HEK293 (cell line): ENCODE results near the gene IP6K3.

Experiments
- CTCF ChIA-PET: fragments of 350-600 bp; formaldehyde crosslinking; extraction: SDS; loops from one replicate; lab custom pipeline; 2021; ENCODE audit warnings: antibody characterized with exemption; lab: Yijun Ruan, JAX
- POLR2A ChIA-PET: fragments of 300-600 bp; formaldehyde crosslinking; extraction: SDS; loops from one replicate; lab custom pipeline; 2020; ENCODE audit warnings: antibody characterized with exemption, inconsistent platforms; lab: Yijun Ruan, JAX
- H3K27ac ChIP-seq: fragments of 200-500 bp; sonication (Bioruptor generic); 2 replicates; pipeline ENCODE4 v1.5.1; 2014; ENCODE audit warnings: low read depth, low read length, control low read depth, inconsistent platforms; ENCODE audit errors: extremely low read depth
- H3K36me3 ChIP-seq, 2 experiments: fragments of 200-500 bp in 1 of 2; sonication (Bioruptor generic) in 1 of 2; 1 replicate in 1 of 2; 2 replicates in 1 of 2; pipeline ENCODE4 v1.5.1; 2014 to 2017; ENCODE audit warnings: inconsistent platforms in 2 of 2, low read length in 2 of 2; ENCODE audit not compliant: control insufficient read depth in 2 of 2, insufficient read depth in 1 of 2
- H3K4me1 ChIP-seq: fragments of 200-500 bp; sonication (Bioruptor generic); 2 replicates; pipeline ENCODE4 v1.5.1; 2014; ENCODE audit warnings: mild to moderate bottlenecking, low read length, inconsistent platforms; ENCODE audit not compliant: control insufficient read depth, insufficient read depth
- H3K4me3 ChIP-seq: 2 replicates; pipeline ENCODE4 v1.5.1; 2011; ENCODE audit warnings: low read depth, mild to moderate bottlenecking, control low read depth, low read length, moderate library complexity
- H3K9me3 ChIP-seq: fragments of 200-500 bp; sonication (Bioruptor generic); 2 replicates; pipeline ENCODE4 v1.5.1; 2014; ENCODE audit warnings: low read depth, low read length, inconsistent platforms; ENCODE audit not compliant: control insufficient read depth, insufficient read depth
- BCL11A ChIP-seq: fragments of 450-650 bp; formaldehyde crosslinking; IDR thresholded peaks from 2 replicates; pipeline ENCODE4 v1.5.1; 2016; ENCODE audit warnings: low read depth, missing biosample characterization, missing genetic modification characterization
- HOXA7 ChIP-seq: sonication (generic); formaldehyde crosslinking; IDR thresholded peaks from 2 replicates; pipeline ENCODE4 v1.8.1; 2022; ENCODE audit warnings: missing genetic modification reagents, borderline replicate concordance
- MZF1 ChIP-seq: fragments of 450-650 bp; formaldehyde crosslinking; IDR thresholded peaks from 2 replicates; pipeline ENCODE4 v1.5.1; 2017; ENCODE audit warnings: missing biosample characterization, missing genetic modification characterization, borderline replicate concordance
- SETDB1 ChIP-seq: IDR thresholded peaks from one replicate; pipeline ENCODE4 v1.6.1; 2017; ENCODE audit warnings: mild to moderate bottlenecking, low read length, moderate library complexity, mixed read lengths; ENCODE audit not compliant: insufficient read length
- ZBTB21 ChIP-seq: fragments of 450-650 bp; formaldehyde crosslinking; IDR thresholded peaks from 2 replicates; pipeline ENCODE4 v1.5.1; 2017; ENCODE audit warnings: missing biosample characterization, missing genetic modification characterization
- ZBTB48 ChIP-seq: fragments of 450-650 bp; formaldehyde crosslinking; IDR thresholded peaks from 2 replicates; pipeline ENCODE4 v1.5.1; 2016; ENCODE audit warnings: missing biosample characterization, missing genetic modification characterization
- ZBTB7A ChIP-seq: fragments of 450-650 bp; formaldehyde crosslinking; IDR thresholded peaks from 2 replicates; pipeline ENCODE4 v1.5.1; 2016; ENCODE audit warnings: low read depth, missing biosample characterization, missing genetic modification characterization
- ZFP3 ChIP-seq: fragments of 450-650 bp; formaldehyde crosslinking; IDR thresholded peaks from 2 replicates; pipeline ENCODE4 v1.5.1; 2016; ENCODE audit warnings: low read depth, missing biosample characterization, missing genetic modification characterization
- ZNF121 ChIP-seq: fragments of 450-650 bp; formaldehyde crosslinking; IDR thresholded peaks from 2 replicates; pipeline ENCODE4 v1.5.1; 2016; ENCODE audit warnings: missing biosample characterization, missing genetic modification characterization
- ZNF184 ChIP-seq: fragments of 450-650 bp; IDR thresholded peaks from 2 replicates; pipeline ENCODE4 v1.5.1; 2018; ENCODE audit warnings: missing biosample characterization, mild to moderate bottlenecking, missing genetic modification characterization
- ZNF311 ChIP-seq: fragments of 450-650 bp; formaldehyde crosslinking; IDR thresholded peaks from 2 replicates; pipeline ENCODE4 v1.5.1; 2017; ENCODE audit warnings: missing biosample characterization, missing genetic modification characterization, borderline replicate concordance
- ZNF341 ChIP-seq: fragments of 450-650 bp; formaldehyde crosslinking; IDR thresholded peaks from 2 replicates; pipeline ENCODE4; 2016; ENCODE audit warnings: low read depth, missing biosample characterization, missing genetic modification characterization
- ZNF366 ChIP-seq: fragments of 450-650 bp; formaldehyde crosslinking; conservative IDR thresholded peaks from 2 replicates; pipeline ENCODE4 v1.5.1; 2016; ENCODE audit warnings: missing biosample characterization, missing genetic modification characterization
- ZNF394 ChIP-seq: fragments of 450-650 bp; formaldehyde crosslinking; IDR thresholded peaks from 2 replicates; pipeline ENCODE4 v1.5.1; 2016; ENCODE audit warnings: missing biosample characterization, missing genetic modification characterization, mild to moderate bottlenecking, moderate library complexity, borderline replicate concordance
- ZNF596 ChIP-seq: fragments of 450-650 bp; IDR thresholded peaks from 2 replicates; pipeline ENCODE4 v1.5.0; 2018; ENCODE audit warnings: missing biosample characterization, mild to moderate bottlenecking, missing genetic modification characterization, moderate library complexity
- ZNF664 ChIP-seq: fragments of 450-650 bp; formaldehyde crosslinking; IDR thresholded peaks from 2 replicates; pipeline ENCODE4 v1.5.1; 2016; ENCODE audit warnings: missing biosample characterization, missing genetic modification characterization
- TF ChIP-seq, protein P1 (sequence below): sonication (generic); formaldehyde crosslinking; IDR thresholded peaks from 2 replicates; pipeline ENCODE4 v1.8.1; 2022; ENCODE audit warnings: mild to moderate bottlenecking, moderate library complexity, missing genetic modification reagents
- TF ChIP-seq, protein P2 (sequence below): fragments of 450-650 bp; formaldehyde crosslinking; IDR thresholded peaks from 2 replicates; pipeline ENCODE4 v1.5.1; 2016; ENCODE audit warnings: missing biosample characterization, missing genetic modification characterization
- TF ChIP-seq, protein P3 (sequence below): fragments of 450-650 bp; IDR thresholded peaks from 2 replicates; pipeline ENCODE4 v1.5.1; 2018; ENCODE audit warnings: missing biosample characterization, missing genetic modification characterization
- TF ChIP-seq, protein P4 (sequence below): fragments of 450-650 bp; formaldehyde crosslinking; IDR thresholded peaks from 2 replicates; pipeline ENCODE4 v1.5.1; 2016; ENCODE audit warnings: missing biosample characterization, missing genetic modification characterization
- TF ChIP-seq, protein P5 (sequence below): fragments of 450-650 bp; formaldehyde crosslinking; IDR thresholded peaks from 2 replicates; pipeline ENCODE4 v1.5.1; 2016; ENCODE audit warnings: missing biosample characterization, missing genetic modification characterization
- TF ChIP-seq, protein P6 (sequence below): fragments of 450-650 bp; formaldehyde crosslinking; IDR thresholded peaks from 2 replicates; pipeline ENCODE4 v1.5.1; 2017; ENCODE audit warnings: missing biosample characterization, missing genetic modification characterization
- TF ChIP-seq, protein P7 (sequence below): fragments of 450-650 bp; formaldehyde crosslinking; IDR thresholded peaks from 2 replicates; pipeline ENCODE4 v1.5.1; 2017; ENCODE audit warnings: missing biosample characterization, missing genetic modification characterization
- TF ChIP-seq, protein P8 (sequence below): fragments of 450-650 bp; formaldehyde crosslinking; IDR thresholded peaks from 2 replicates; pipeline ENCODE4 v1.5.1; 2016; ENCODE audit warnings: missing biosample characterization, missing genetic modification characterization

The IP6K3 gene

DNA sequence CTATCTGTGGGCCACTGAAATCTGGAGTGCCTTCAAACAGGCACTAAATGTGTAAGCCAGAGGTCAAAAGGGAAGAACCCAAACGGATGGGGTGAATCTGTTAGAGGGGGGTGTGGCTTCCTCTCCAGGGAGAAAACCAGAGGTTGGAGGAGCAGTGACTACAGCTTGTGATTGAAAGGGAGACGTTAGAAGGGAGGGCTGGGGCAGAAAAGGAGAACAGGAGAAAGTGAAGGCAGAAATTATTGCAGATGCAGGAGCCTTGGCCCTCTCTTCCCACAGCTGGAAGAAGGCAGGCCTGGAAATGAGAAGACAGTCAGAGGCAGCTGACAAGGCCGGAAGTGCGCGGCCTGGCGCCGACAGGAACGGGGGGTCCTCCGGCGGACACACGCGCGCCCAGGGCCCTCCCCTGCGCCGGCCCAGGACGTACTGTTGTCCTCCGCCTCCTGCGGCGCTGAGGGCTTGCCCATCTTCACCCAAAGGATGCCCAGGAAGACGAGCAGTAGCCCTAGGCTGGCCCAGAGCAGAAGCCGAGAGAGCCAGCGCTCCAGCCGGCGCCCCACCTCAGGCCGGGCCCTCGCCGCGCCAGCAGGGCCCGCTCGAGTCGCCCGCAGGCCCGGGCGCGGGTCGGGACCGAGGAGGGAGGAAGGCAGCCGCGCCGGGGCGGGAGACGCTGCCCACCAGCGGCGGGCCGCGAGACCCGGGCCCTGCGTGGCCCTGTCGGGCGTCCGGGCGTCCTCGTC, 41.4 kb upstream of the IP6K3 start:
- peak overlapping the region; percentile 67 for H3K4me3 ChIP-seq
- peaks cover 0 to 33% of the 10 kb centered on the region in 2 experiments; a peak in 1 of 3 replicates for H3K36me3 ChIP-seq
- H3K9me3 ChIP-seq = no peaks in the 10 kb centered on the region
- peaks cover 9% of the 10 kb centered on the region for H3K4me1 ChIP-seq
- CTCF ChIA-PET = interaction anchor here (0.6 to 3.3 kb wide), 9 partner anchors 9 to 239 kb away, joined by 3 to 24 read pairs (median 5); no protein-coding TSS in a partner anchor
- POLR2A ChIA-PET = interaction anchor here (0.6 to 1.9 kb wide), 11 partner anchors 11 to 357 kb away, joined by 3 to 11 read pairs (median 4); partner anchors contain the start of gene UQCC2
- peak overlapping the region; percentile 93 for H3K27ac ChIP-seq
- TF ChIP-seq ZBTB48 (tag by site-specific recombination) (no peak), SETDB1 (no peak), ZBTB21 (tag by site-specific recombination) (no peak), HOXA7 (CRISPR knock-in tag) (no peak), ZBTB7A (tag by site-specific recombination) (peak; percentile 43; the same call in 1 of the 2 replicates), ZFP3 (tag by site-specific recombination) (no peak), ZNF121 (tag by site-specific recombination) (no peak), ZNF664 (tag by site-specific recombination) (no peak), ZNF184 (tag by site-specific recombination) (no peak), ZNF341 (tag by site-specific recombination) (0 out of 2 replicates have a peak, but pooled peaks have one; percentile 5), ZNF596 (tag by site-specific recombination) (no peak), ZNF366 (tag by site-specific recombination) (peak; percentile 72), ZNF394 (tag by site-specific recombination) (no peak), ZNF311 (tag by site-specific recombination) (no peak), BCL11A (tag by site-specific recombination) (no peak), MZF1 (tag by site-specific recombination) (no peak)
- TF ChIP-seq, protein P1, sequence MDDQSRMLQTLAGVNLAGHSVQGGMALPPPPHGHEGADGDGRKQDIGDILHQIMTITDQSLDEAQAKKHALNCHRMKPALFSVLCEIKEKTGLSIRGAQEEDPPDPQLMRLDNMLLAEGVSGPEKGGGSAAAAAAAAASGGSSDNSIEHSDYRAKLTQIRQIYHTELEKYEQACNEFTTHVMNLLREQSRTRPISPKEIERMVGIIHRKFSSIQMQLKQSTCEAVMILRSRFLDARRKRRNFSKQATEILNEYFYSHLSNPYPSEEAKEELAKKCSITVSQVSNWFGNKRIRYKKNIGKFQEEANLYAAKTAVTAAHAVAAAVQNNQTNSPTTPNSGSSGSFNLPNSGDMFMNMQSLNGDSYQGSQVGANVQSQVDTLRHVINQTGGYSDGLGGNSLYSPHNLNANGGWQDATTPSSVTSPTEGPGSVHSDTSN (CRISPR knock-in tag) = peak; percentile 84
- TF ChIP-seq, protein P2, sequence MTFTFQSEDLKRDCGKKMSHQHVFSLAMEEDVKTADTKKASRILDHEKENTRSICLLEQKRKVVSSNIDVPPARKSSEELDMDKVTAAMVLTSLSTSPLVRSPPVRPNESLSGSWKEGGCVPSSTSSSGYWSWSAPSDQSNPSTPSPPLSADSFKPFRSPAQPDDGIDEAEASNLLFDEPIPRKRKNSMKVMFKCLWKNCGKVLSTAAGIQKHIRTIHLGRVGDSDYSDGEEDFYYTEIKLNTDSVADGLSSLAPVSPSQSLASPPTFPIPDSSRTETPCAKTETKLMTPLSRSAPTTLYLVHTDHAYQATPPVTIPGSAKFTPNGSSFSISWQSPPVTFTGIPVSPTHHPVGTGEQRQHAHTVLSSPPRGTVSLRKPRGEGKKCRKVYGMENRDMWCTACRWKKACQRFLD (tag by site-specific recombination) = no peak
- TF ChIP-seq, protein P3, sequence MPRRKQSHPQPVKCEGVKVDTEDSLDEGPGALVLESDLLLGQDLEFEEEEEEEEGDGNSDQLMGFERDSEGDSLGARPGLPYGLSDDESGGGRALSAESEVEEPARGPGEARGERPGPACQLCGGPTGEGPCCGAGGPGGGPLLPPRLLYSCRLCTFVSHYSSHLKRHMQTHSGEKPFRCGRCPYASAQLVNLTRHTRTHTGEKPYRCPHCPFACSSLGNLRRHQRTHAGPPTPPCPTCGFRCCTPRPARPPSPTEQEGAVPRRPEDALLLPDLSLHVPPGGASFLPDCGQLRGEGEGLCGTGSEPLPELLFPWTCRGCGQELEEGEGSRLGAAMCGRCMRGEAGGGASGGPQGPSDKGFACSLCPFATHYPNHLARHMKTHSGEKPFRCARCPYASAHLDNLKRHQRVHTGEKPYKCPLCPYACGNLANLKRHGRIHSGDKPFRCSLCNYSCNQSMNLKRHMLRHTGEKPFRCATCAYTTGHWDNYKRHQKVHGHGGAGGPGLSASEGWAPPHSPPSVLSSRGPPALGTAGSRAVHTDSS (tag by site-specific recombination) = no peak
- TF ChIP-seq, protein P4, sequence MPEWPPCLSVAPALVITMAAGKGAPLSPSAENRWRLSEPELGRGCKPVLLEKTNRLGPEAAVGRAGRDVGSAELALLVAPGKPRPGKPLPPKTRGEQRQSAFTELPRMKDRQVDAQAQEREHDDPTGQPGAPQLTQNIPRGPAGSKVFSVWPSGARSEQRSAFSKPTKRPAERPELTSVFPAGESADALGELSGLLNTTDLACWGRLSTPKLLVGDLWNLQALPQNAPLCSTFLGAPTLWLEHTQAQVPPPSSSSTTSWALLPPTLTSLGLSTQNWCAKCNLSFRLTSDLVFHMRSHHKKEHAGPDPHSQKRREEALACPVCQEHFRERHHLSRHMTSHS = no peak
- TF ChIP-seq, protein P5, sequence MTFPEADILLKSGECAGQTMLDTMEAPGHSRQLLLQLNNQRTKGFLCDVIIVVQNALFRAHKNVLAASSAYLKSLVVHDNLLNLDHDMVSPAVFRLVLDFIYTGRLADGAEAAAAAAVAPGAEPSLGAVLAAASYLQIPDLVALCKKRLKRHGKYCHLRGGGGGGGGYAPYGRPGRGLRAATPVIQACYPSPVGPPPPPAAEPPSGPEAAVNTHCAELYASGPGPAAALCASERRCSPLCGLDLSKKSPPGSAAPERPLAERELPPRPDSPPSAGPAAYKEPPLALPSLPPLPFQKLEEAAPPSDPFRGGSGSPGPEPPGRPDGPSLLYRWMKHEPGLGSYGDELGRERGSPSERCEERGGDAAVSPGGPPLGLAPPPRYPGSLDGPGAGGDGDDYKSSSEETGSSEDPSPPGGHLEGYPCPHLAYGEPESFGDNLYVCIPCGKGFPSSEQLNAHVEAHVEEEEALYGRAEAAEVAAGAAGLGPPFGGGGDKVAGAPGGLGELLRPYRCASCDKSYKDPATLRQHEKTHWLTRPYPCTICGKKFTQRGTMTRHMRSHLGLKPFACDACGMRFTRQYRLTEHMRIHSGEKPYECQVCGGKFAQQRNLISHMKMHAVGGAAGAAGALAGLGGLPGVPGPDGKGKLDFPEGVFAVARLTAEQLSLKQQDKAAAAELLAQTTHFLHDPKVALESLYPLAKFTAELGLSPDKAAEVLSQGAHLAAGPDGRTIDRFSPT (tag by site-specific recombination) = no peak
- TF ChIP-seq, protein P6, sequence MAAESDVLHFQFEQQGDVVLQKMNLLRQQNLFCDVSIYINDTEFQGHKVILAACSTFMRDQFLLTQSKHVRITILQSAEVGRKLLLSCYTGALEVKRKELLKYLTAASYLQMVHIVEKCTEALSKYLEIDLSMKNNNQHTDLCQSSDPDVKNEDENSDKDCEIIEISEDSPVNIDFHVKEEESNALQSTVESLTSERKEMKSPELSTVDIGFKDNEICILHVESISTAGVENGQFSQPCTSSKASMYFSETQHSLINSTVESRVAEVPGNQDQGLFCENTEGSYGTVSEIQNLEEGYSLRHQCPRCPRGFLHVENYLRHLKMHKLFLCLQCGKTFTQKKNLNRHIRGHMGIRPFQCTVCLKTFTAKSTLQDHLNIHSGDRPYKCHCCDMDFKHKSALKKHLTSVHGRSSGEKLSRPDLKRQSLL (tag by site-specific recombination) = no peak
- TF ChIP-seq, protein P7, sequence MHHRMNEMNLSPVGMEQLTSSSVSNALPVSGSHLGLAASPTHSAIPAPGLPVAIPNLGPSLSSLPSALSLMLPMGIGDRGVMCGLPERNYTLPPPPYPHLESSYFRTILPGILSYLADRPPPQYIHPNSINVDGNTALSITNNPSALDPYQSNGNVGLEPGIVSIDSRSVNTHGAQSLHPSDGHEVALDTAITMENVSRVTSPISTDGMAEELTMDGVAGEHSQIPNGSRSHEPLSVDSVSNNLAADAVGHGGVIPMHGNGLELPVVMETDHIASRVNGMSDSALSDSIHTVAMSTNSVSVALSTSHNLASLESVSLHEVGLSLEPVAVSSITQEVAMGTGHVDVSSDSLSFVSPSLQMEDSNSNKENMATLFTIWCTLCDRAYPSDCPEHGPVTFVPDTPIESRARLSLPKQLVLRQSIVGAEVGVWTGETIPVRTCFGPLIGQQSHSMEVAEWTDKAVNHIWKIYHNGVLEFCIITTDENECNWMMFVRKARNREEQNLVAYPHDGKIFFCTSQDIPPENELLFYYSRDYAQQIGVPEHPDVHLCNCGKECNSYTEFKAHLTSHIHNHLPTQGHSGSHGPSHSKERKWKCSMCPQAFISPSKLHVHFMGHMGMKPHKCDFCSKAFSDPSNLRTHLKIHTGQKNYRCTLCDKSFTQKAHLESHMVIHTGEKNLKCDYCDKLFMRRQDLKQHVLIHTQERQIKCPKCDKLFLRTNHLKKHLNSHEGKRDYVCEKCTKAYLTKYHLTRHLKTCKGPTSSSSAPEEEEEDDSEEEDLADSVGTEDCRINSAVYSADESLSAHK (tag by site-specific recombination) = no peak
- TF ChIP-seq, protein P8, sequence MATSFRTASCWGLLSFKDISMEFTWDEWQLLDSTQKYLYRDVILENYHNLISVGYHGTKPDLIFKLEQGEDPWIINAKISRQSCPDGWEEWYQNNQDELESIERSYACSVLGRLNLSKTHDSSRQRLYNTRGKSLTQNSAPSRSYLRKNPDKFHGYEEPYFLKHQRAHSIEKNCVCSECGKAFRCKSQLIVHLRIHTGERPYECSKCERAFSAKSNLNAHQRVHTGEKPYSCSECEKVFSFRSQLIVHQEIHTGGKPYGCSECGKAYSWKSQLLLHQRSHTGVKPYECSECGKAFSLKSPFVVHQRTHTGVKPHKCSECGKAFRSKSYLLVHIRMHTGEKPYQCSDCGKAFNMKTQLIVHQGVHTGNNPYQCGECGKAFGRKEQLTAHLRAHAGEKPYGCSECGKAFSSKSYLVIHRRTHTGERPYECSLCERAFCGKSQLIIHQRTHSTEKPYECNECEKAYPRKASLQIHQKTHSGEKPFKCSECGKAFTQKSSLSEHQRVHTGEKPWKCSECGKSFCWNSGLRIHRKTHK (tag by site-specific recombination) = no peak
